Endothelial cell of umbilical vein (primary cell): Measurements from ENCODE around the gene ZMYM4. TPM values are rescaled to one million over a fixed set of nuclear protein-coding genes. Genes with fewer than 3 reads are reported as not detected.

Experiments used
- BruUV-seq: library from RNA; stranded (reverse); fragments of 400-500 nt; replicated peaks from 2 replicates; lab custom pipeline; 2021; lab: Mats Ljungman, UMichigan
- CTCF ChIA-PET: fragments of 300-600, 350-600 bp; sonication (Branson Sonifier 250); formaldehyde crosslinking; loops from one replicate; lab custom pipeline; 2021; ENCODE audit warnings: antibody characterized with exemption, inconsistent platforms; lab: Charles Lee
- POLR2A ChIA-PET: fragments of 300-600, 350-600 bp; sonication (Branson Sonifier 250); formaldehyde crosslinking; loops from one replicate; lab custom pipeline; 2021; ENCODE audit warnings: antibody characterized with exemption, inconsistent platforms; lab: Charles Lee
- DNase-seq: peaks from one replicate; pipeline ENCODE4 v3.0.0-alpha.2; 2011; ENCODE audit warnings: low read depth, low spot score
- FAIRE-seq: peaks from 2 replicates; lab custom pipeline; 2011; peaks lifted over from hg19 to GRCh38; lab: Jason Lieb, UNC
- H2AFZ ChIP-seq: 2 replicates; pipeline ENCODE4 v1.6.0; 2012; ENCODE audit warnings: low read depth, low read length, control low read depth, inconsistent platforms
- H3K27ac ChIP-seq: 2 replicates; pipeline ENCODE4 v1.5.1; 2011; ENCODE audit warnings: low read depth, mild to moderate bottlenecking, control low read depth, low read length, moderate library complexity; ENCODE audit not compliant: insufficient read depth
- H3K27me3 ChIP-seq, 2 experiments: 2 replicates each; pipeline versions ENCODE4 v1.6.0 to v1.6.1; 2011; ENCODE audit warnings: low read length in 2 of 2, mixed read lengths in 1 of 2; ENCODE audit not compliant: control insufficient read depth in 2 of 2, insufficient read depth in 2 of 2
- H3K36me3 ChIP-seq, 2 experiments: 2 replicates in 1 of 2; 3 replicates in 1 of 2; pipeline ENCODE4 v1.5.1; 2011; ENCODE audit warnings: low read length in 2 of 2, mild to moderate bottlenecking in 1 of 2, moderate library complexity in 1 of 2; ENCODE audit not compliant: control insufficient read depth in 2 of 2, insufficient read depth in 2 of 2; ENCODE audit errors: extremely low read depth in 1 of 2
- H3K4me1 ChIP-seq: 3 replicates; pipeline ENCODE4 v1.5.1; 2011; ENCODE audit warnings: mild to moderate bottlenecking, low read length; ENCODE audit not compliant: control insufficient read depth, insufficient read depth; ENCODE audit errors: extremely low read depth
- H3K4me2 ChIP-seq: 2 replicates; pipeline ENCODE4 v1.6.1; 2011; ENCODE audit warnings: low read length, control low read depth, mixed read lengths; ENCODE audit not compliant: insufficient read depth
- H3K4me3 ChIP-seq, 3 experiments: fragments of 200-600 bp in 1 of 3; sonication (generic), shearing (Covaris generic) in 1 of 3; replicated peaks in 1 of 3; 2 replicates each; pipeline ENCODE4 v1.5.1; 2011 to 2016; ENCODE audit warnings: control low read depth in 3 of 3, low read length in 3 of 3, mild to moderate bottlenecking in 2 of 3, inconsistent platforms in 1 of 3, low read depth in 1 of 3, moderate library complexity in 1 of 3; ENCODE audit not compliant: insufficient read depth in 1 of 3
- H3K79me2 ChIP-seq: 2 replicates; pipeline ENCODE4 v1.6.0; 2012; ENCODE audit warnings: low read length, inconsistent platforms; ENCODE audit not compliant: control insufficient read depth, insufficient read depth
- H3K9ac ChIP-seq: replicated peaks from 2 replicates; pipeline ENCODE3; 2011; ENCODE audit warnings: low read length, control low read depth; ENCODE audit not compliant: insufficient read depth; ENCODE audit errors: extremely low read depth
- H3K9me1 ChIP-seq: replicated peaks from 3 replicates; pipeline ENCODE4 v1.6.0; 2011; ENCODE audit warnings: mild to moderate bottlenecking, low read length; ENCODE audit not compliant: control insufficient read depth, insufficient read depth; ENCODE audit errors: extremely low read depth
- H3K9me3 ChIP-seq: replicated peaks from 2 replicates; pipeline ENCODE4 v1.5.1; 2012; ENCODE audit warnings: low read length, inconsistent platforms; ENCODE audit not compliant: control insufficient read depth, insufficient read depth
- H4K20me1 ChIP-seq: replicated peaks from 2 replicates; pipeline ENCODE3; 2011; ENCODE audit warnings: mild to moderate bottlenecking, low read length; ENCODE audit not compliant: control insufficient read depth, insufficient read depth; ENCODE audit errors: extremely low read depth
- CTCF ChIP-seq, 2 donors: IDR thresholded peaks; 1 replicate in 1 of 2; 2 replicates in 1 of 2; pipeline ENCODE4 v1.5.1; 2011; ENCODE audit warnings: low read length in 2 of 2, mild to moderate bottlenecking in 2 of 2, moderate library complexity in 2 of 2, control low read depth in 1 of 2, inconsistent platforms in 1 of 2, low read depth in 1 of 2; ENCODE audit not compliant: insufficient read depth in 1 of 2; ENCODE audit errors: extremely low read depth in 1 of 2
- EZH2 ChIP-seq: IDR thresholded peaks from 2 replicates; pipeline ENCODE4 v1.6.1; 2012; ENCODE audit warnings: borderline replicate concordance, low read depth, mild to moderate bottlenecking, moderate library complexity, low read length, inconsistent platforms; ENCODE audit not compliant: severe bottlenecking
- FOS ChIP-seq: IDR thresholded peaks from 2 replicates; pipeline ENCODE4 v1.6.1; 2011; ENCODE audit warnings: mild to moderate bottlenecking, low read length, moderate library complexity, borderline replicate concordance; ENCODE audit not compliant: insufficient read depth
- GATA2 ChIP-seq: IDR thresholded peaks from 2 replicates; pipeline ENCODE4 v1.7.0; 2011; ENCODE audit warnings: low read depth, mild to moderate bottlenecking, moderate library complexity, mixed read lengths, low read length; ENCODE audit not compliant: insufficient read length, insufficient read depth
- JUN ChIP-seq: IDR thresholded peaks from 2 replicates; pipeline ENCODE4 v1.6.1; 2011; ENCODE audit warnings: borderline replicate concordance, low read depth; ENCODE audit not compliant: insufficient read length, insufficient read depth
- MAX ChIP-seq: IDR thresholded peaks from 2 replicates; pipeline ENCODE4 v1.6.1; 2011; ENCODE audit not compliant: insufficient read depth, insufficient read length
- MYC ChIP-seq: IDR thresholded peaks from one replicate; pipeline ENCODE4 v1.6.1; 2011; ENCODE audit warnings: mild to moderate bottlenecking, low read depth, low read length
- POLR2A ChIP-seq: IDR thresholded peaks from 2 replicates; pipeline ENCODE4 v1.6.1; 2012; ENCODE audit warnings: low read depth, mild to moderate bottlenecking, control low read depth, low read length
- POLR2AphosphoS5 ChIP-seq: IDR thresholded peaks from 2 replicates; pipeline ENCODE4 v1.6.1; 2012; ENCODE audit warnings: low read depth, mild to moderate bottlenecking, control low read depth, low read length, moderate library complexity; ENCODE audit not compliant: insufficient read depth
- dilution Hi-C: fragments of 300-500 bp; cut with MboI; formaldehyde crosslinking; loops from one replicate; pipeline ENCODE4 v1.15.0; 2019; ENCODE audit warnings: low sequenced_read_pairs; ENCODE audit not compliant: extremely low pct_ligation_motif_present
- intact Hi-C: fragments of 100-400 bp; cut with micrococcal nuclease; formaldehyde crosslinking; loops from one replicate; pipeline ENCODE4 v1.10.0; 2022
- polyA plus RNA-seq, 4 experiments: library from polyadenylated mRNA; depleted of rRNA in 3 of 4; stranded (reverse) in 3 of 4; unstranded in 1 of 4; fragments of >200 nt; gene quantifications; 2 replicates each; pipeline versions ENCODE4 v1.2.1 to v1.2.3, GENCODE V29; 2011 to 2012; ENCODE audit warnings: missing spikeins in 1 of 4
- total RNA-seq: library from RNA; stranded (reverse); gene quantifications from 2 replicates; pipeline ENCODE4 v1.2.3, GENCODE V29; 2021

ZMYM4 gene
- total and polyA plus RNA-seq, 2 donors (not counting 3 experiments of a cell fraction or from before 2014, with no cell fraction given) = 15.3 to 65.0 TPM

GRCh38 chr1:35301674-35302392 is 33.3 kb downstream of the ZMYM4 start:
- H3K9me1 ChIP-seq = no peaks in the 10 kb centered on the region
- dilution Hi-C loops (no loop called here), intact Hi-C loops (no loop called here)
- peaks cover 34% of the 10 kb centered on the region for H3K79me2 ChIP-seq
- no peak overlapping the region for H3K4me2 ChIP-seq
- H4K20me1 ChIP-seq = no peaks in the 10 kb centered on the region
- CTCF ChIA-PET = interaction anchor here (0.6 to 1.1 kb wide), 7 partner anchors 10 to 409 kb away, joined by 3 to 4 read pairs (median 3); no protein-coding TSS in a partner anchor
- no TSS peak for BruUV-seq
- no peak overlapping the region for H3K9ac ChIP-seq
- H3K4me3 ChIP-seq = no peak overlapping the region
- H3K9me3 ChIP-seq = no peaks in the 10 kb centered on the region
- no peak for TF ChIP-seq MYC
- TF ChIP-seq MAX = no peak
- TF ChIP-seq POLR2AphosphoS5 = no peak
- TF ChIP-seq GATA2 = no peak
- TF ChIP-seq JUN = no peak
- TF ChIP-seq EZH2 = no peak
- no peak for FAIRE-seq
- H3K36me3 ChIP-seq = peaks cover 0 to 2% of the 10 kb centered on the region in 2 experiments
- H3K4me1 ChIP-seq = no peaks in the 10 kb centered on the region
- no peak overlapping the region for H2AFZ ChIP-seq
- no peak for DNase-seq
- no peaks in the 10 kb centered on the region for H3K27me3 ChIP-seq
- POLR2A ChIA-PET = interaction anchor here (0.6 kb wide), 3 partner anchors 14 to 34 kb away, joined by 4 to 5 read pairs (median 4); partner anchors contain the start of gene ZMYM4
- H3K27ac ChIP-seq = no peak overlapping the region

- Histone ChIP-seq H3K9me1 (no peaks in the 10 kb centered on the region), H3K4me2 (no peak overlapping the region), H2AFZ (no peak overlapping the region), H3K27ac (no peak overlapping the region), H3K9ac (no peak overlapping the region), H3K79me2 (peaks cover 38% of the 10 kb centered on the region), H3K4me1 (no peaks in the 10 kb centered on the region), H3K4me3 (no peak overlapping the region), H4K20me1 (no peaks in the 10 kb centered on the region), H3K36me3 (peaks cover 0 to 2% of the 10 kb centered on the region in 2 experiments), H3K9me3 (no peaks in the 10 kb centered on the region), H3K27me3 (no peaks in the 10 kb centered on the region)
- CTCF ChIA-PET = no interaction called here
- dilution Hi-C loops (no loop called here), intact Hi-C loops (no loop called here)
- no peak for FAIRE-seq
- no peak for DNase-seq
- BruUV-seq = no TSS peak
- POLR2A ChIA-PET = no interaction called here
- TF ChIP-seq JUN (no peak), MAX (no peak), POLR2A (no peak), GATA2 (no peak), CTCF (IDR thresholded peaks at IDR 0.05; ENCODE audit: extremely low read depth in 1 of 2, insufficient read depth in 1 of 2, low read depth in 1 of 2, low read length in 2 of 2) (no peak), MYC (no peak), POLR2AphosphoS5 (no peak), EZH2 (no peak), FOS (no peak)
Observed at GRCh38 chr1:35305383-35305782, 36.9 kb downstream of the ZMYM4 start.
